A673 (cell line): ENCODE data around the gene NFIC.

ENCODE experiments used
- EZH2 ChIP-seq: fragments of 200-600 bp; sonication (generic); IDR thresholded peaks from 2 replicates; pipeline ENCODE4 v1.6.1; 2017; ENCODE audit warnings: borderline replicate concordance, low read depth, mild to moderate bottlenecking, mixed read lengths, antibody characterized with exemption, low read length; ENCODE audit not compliant: poor library complexity, severe bottlenecking
- TF ChIP-seq, protein P1 (sequence below): fragments of 300-800, 200-600 bp; sonication (generic); conservative IDR thresholded peaks from 2 replicates; pipeline ENCODE4 v1.5.1; 2017; ENCODE audit warnings: low read depth, mild to moderate bottlenecking, antibody characterized with exemption, low read length, moderate library complexity, mixed read lengths

- TF ChIP-seq EZH2 = no peak
- TF ChIP-seq, protein P1, sequence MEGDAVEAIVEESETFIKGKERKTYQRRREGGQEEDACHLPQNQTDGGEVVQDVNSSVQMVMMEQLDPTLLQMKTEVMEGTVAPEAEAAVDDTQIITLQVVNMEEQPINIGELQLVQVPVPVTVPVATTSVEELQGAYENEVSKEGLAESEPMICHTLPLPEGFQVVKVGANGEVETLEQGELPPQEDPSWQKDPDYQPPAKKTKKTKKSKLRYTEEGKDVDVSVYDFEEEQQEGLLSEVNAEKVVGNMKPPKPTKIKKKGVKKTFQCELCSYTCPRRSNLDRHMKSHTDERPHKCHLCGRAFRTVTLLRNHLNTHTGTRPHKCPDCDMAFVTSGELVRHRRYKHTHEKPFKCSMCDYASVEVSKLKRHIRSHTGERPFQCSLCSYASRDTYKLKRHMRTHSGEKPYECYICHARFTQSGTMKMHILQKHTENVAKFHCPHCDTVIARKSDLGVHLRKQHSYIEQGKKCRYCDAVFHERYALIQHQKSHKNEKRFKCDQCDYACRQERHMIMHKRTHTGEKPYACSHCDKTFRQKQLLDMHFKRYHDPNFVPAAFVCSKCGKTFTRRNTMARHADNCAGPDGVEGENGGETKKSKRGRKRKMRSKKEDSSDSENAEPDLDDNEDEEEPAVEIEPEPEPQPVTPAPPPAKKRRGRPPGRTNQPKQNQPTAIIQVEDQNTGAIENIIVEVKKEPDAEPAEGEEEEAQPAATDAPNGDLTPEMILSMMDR = 0 out of 2 replicates have a peak, but pooled peaks have one; percentile 8
Measured at GRCh38 chr19:3465552-3465951, 99.2 kb downstream of the NFIC start.
